Stimulated activated CD4-positive, alpha-beta T cell treated with anti-CD3 and anti-CD28 coated beads, Interleukin-15, amount 100 ng/mL, for 24 hours (primary cell): ENCODE measurements around the gene LZTFL1.
A peak's percentile ranks its signal among the peaks of the same experiment; 100 is the strongest.

Experiments used
- DNase-seq: peaks from one replicate; pipeline ENCODE4 v3.0.0-alpha.2; 2020

Gene LZTFL1, protein sequence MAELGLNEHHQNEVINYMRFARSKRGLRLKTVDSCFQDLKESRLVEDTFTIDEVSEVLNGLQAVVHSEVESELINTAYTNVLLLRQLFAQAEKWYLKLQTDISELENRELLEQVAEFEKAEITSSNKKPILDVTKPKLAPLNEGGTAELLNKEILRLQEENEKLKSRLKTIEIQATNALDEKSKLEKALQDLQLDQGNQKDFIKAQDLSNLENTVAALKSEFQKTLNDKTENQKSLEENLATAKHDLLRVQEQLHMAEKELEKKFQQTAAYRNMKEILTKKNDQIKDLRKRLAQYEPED

DNA sequence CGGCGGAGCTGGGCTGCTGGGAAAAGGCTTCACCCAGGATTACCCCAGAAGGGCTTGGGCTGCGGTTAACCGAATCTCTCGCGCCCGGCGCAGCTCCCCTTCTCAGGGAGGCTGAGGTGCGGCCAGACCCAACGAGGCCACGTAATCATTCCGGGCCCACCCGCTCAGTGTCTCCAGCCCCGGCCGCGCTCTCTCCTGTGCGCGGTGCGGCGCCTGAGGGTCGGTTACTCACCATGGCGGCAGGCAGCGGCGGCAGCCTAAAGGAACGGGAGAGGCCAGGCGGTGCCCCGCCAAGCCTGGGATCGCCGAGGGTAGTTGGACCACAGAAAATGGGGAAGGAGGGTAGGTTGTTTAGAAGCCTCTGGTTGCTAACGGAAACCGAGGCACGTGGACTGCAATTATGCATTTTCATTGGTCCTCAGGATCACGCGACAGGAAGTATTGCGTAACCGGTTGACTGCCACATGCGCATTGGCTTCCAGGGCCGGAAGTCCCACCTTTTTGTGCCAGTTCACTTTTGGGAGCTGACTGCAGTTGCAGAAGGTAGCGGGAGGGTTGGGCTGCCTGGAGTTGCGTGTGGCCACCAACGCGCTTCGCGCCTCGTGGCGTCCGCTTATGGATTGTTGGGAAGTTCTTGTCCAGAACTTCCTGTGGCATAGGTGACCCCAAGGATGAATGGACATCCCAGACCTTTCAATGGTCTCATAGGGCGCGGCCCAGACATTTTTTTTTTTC is at the start of gene LZTFL1:
TSS of gene LZTFL1 (minus strand) at position 363 of the 735 bp plus-strand sequence. CDS start at position 235, 128 bp downstream.
- peak; percentile 93 for DNase-seq

DNA sequence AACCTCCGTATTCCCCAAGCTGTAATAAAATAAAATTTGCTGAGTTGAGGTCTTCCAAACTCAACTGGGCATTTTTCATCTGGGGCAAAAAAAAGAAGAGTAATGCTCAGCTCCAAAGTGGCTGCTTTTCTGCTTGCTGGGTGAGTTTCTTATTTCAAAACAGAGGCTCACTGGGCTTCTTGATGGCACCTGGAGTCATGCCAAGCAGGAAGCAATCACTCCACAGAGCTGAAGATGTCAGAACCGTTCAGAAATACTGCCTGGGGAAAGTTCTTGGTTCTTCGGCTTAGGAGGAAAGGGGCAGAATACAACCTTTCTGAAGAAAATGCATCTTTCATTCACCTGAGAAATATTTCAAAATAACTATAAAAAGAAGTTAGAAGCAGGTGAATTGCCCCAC is 48.5 kb upstream of the LZTFL1 start:
- DNase-seq, result peak; percentile 23

DNA sequence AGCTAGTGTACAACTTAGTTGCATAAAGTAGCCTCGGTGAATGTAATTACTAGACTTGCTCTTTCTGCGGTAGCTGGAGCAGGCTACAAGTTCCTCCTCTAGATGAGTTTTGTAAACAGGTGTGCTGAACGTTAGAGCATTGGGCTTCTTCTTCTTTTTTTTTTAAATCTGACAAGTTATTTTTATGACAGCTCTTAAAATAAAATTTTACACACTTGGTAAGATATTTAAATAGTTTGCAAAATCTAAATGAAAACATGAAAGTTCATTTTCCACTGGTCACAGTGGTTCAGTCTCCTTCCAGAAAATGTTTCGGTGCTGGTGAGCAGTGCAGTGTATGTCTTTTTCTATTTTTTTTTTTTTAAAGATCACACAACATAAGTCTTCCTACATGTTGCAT is 47.4 kb upstream of the LZTFL1 start:
- no peak for DNase-seq

DNA sequence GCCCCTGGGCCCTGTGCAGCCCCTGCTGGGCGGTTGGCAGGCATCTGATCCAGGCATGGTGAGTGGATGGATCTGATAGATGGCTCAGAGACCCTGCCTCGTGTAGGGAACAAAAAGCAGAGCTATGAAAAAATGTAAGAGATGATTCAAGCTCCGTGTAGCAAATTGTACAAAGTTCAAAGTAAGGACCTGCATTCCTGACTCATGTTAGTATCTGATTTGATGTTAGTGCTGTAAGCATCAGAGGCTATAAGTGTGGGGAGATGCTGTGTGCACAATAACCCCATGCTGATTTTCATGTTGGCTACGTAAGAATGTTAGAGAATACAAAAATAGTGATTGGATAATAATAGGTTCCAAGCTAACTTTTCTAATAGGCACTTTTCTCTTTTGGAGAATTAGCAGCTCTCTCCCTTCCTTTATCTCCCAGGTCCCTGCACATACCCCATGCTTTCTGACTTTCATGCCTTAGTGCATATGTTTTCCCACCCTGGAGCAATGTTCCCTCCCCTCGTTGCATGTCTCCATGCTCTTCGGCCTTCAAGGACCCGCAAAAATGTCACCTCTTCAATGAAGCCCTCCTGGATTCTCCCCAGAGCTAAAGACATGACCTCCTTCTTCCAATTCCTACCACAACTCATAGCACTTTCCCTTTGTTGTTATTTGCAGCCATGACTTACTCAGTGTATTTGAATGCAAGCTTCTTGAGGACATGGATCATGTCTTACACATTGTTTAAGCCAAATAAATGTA is 46.0 kb upstream of the LZTFL1 start:
- DNase-seq, result no peak

DNA sequence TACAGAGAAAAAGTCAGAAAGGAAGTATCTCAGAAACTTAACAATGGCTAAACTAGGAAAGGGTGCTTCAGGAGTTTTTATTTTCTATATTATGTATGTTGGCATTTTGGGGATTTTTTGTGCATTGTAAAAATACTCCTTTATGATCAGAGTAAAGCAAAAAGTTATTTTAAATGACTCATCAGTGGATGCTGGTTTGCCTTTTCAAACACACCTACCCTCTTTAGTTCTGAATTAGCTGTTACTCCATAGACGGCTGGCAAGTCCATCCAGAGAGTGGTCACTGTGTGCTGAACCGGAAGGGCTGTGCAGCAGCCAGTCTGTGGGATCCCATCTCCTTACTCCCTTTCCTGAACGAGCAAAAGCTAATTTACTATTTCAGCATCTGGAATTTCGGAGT is 45.4 kb upstream of the LZTFL1 start:
- no peak for DNase-seq

DNA sequence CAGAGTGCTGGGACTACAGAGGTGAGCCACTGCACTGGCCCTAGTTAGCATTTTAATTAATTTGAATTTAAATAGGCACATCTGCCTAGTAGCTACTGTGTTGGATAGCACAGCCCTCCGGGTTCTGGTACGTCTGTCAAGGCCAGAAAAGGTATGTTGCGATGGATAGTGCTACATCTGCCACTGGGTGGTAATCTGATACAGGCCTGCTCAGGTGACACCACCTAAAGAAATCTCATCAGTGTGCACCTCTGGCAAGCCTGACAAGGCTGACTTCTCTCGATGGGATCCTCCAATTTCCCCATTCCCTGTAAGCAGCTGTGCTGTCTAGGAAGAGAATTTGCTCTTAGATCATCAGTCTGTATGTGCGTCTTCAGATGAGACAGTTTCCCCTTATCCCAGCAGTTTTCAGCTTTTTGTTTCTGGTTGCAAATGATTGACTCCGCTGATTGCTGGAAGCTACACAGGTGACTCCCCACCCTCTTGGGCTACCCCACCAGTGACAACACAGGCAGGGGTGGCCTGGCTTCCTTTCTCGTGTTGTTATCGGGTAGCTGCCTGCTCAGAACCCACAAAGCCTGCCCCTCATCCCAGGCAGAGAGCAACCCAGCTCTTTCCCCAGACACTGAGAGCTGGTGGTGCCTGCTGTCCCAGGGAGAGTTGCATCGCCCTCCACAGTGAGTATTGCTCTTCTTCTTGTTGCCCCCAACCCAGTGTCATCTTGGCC is 44.2 kb upstream of the LZTFL1 start, which contains the start of gene CCR9:
TSS of gene CCR9 (plus strand) at position 565 of the 727 bp plus-strand sequence. CDS start 8,391 bp downstream, outside the sequence.
- no peak for DNase-seq

DNA sequence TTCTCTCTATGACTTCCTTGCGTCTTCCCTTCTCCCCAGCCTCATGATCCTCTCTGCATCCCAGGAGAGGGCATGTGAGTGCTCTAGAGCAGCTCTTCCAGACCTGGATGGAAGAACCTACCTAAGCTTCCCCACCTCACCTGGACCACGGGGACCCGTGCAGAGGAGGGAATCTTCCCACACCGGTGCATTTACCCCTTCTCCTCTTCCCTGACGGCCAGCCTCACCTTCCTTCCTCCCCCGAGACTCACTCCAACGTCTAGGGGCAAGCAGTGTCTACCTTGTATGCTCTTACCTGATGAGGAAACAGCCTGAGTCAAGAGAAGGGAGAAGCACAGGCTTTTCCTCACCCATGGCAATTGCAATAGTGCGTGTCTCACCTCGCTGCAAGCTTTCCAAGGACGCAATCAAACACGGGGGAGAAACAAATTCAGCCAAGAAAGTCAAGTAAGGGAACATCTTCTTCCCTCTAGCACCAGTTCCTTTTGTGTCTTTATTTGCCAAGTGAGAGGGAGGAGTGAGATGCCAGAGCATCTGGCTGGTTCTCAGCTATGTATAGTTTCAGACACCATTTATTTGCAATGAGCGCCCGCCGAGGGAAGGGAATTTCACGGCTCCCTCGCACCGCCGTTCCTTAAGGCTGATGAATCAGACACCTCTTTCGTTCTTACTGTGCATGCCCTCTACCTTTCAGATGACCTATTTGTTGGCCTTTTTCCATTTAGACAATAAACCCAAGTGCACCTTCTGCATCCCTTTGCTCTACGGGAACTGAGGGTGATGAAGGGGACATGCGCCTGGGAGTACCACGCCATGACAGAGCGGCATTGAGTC is 42.7 kb upstream of the LZTFL1 start:
- peak; percentile 46 for DNase-seq

DNA sequence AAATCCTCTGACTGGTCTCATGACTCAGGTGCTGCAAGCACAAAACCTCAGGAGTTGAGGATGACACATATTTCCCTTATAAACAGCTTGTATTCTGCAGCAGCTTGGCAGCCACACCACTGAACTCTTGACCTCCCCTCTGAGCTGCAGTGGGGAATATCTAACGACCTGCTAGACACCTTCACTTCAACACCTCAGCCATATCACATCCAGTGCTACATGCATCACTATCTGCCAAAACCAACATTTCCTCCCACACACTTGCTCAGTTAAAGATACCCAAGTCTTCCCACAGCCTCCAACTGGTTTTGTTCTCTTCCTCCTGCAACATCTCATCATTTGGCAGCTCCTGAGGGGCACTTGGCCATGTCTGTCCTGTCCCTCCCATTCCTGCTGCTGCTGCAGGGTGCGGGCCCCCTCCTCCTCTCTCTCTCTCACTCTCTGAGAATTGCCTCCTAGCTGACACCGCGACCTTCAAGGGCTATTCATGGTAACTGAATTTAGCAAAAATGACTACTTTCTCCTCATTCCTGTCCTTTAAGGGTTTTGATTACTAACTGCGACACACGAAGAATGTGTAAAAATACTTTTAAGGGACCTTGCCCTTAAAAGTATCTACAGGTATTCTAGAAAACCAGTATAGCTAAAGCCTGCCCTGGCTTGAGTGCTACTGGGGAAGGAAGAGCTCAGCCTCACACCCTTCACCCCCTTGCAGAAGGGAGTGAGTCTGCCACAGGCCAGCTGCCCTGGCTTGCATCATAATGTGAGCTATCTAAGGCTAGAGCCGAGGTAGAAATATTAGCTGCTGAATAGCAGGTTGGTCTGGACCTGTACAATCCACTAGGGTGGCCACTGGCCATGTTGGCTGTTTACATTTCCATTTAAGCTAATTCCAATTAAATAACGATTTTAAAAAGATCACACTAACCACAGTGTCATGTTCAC is 39.4 kb upstream of the LZTFL1 start:
- DNase-seq, result peak; percentile 36

DNA sequence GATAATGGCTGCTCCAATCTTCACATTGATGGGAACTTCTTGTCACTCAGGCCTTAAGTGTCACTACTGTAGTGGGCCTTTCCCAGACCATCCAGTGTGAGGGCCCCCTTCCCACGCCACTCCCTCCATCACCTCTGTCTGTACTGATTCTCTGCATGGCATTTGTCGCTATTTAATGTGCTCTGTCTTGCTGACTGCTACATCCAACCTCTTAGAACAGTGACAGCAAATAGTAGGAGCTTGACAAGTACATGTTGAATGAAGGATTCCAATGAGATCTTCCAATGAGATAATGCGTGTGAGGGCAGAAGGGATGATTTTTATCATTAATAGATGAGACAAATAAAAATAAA is 38.8 kb upstream of the LZTFL1 start:
- DNase-seq, result no peak

DNA sequence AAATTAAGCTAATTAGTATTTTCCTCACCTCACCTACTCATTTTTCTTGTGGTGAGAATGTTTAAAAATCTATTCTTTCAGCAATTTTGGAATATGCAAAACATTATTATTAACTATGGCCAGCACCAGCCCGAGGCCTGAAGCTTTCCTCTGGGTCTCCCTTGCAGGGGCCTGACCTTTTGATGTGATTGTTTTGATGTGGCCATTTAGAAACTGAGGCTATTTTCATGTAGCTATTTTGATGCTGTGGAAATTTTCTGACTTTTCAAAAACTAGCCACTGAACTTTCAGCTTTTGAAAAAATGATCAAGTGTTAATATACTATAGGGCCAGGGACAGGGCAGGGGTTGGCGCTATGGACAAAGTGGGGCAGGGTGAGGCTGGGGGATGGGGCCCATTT is 36.2 kb upstream of the LZTFL1 start:
- DNase-seq, result no peak

DNA sequence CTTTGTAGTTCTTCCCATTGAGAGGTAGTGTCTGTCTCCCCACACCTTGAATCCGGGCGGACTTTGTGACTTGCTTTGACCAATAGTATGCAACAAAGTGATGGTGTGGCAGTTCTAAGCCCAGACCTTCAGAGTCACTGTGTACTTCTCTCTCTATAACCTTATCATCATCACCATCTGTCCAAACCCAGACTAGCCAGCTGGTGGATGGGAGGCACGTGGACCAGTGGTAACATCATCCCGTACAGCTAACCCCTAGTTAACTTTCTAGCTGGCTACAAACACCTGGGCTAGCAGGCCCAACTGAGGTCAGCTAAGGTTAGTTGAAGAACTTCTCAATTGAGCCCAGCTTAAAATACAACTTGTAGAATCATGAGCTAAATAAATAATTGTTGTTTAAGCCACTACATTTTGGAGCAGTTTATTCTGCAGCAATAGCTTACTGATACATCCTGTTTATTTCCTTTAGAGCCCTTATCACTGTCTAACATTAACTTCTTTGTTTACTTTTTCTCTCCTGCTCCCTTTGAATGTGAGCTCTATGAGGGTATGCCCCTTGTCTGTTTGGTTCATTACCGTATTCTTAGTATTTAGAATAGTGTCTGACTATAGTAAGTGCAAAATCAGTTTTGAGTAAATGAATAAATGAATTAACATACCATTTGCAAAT is 32.9 kb upstream of the LZTFL1 start:
- no peak for DNase-seq

DNA sequence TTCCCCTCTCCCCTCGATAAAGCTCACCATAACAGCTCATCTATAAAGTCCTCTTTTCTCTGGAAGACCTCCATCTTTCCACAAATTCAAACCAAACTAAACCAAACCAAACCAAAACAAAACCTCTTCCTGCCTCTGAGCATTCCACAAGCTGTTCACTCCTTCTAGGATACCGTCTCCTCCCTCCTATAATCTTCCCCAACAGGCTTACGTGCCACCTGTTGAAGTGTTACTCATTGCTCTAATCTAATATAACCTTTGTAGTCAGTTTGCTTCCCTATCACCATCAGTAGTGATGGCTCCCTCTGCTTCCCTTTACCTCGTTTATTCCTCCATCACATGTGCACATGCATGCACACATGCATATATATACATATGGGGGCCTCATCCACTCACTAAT is 31.7 kb upstream of the LZTFL1 start:
- no peak for DNase-seq

DNA sequence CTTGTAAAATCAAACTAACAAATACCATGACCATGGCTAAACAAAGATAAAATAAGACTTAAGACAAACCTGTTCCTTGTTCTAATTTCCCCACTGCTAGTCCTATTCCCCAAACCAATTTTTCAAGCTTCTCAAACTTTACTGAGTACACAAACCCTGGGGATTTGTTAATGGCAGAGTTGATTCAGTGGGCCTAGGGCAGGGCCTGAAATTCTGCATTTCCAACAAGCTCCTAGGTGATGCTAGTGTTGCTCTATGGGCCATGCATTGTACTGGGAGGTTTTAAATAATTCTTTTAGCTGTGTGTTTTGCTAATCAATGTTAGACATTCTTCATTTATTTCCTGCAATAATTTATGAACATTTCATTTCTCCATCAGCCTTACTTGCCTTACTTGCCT is 31.1 kb upstream of the LZTFL1 start:
- DNase-seq, result no peak

DNA sequence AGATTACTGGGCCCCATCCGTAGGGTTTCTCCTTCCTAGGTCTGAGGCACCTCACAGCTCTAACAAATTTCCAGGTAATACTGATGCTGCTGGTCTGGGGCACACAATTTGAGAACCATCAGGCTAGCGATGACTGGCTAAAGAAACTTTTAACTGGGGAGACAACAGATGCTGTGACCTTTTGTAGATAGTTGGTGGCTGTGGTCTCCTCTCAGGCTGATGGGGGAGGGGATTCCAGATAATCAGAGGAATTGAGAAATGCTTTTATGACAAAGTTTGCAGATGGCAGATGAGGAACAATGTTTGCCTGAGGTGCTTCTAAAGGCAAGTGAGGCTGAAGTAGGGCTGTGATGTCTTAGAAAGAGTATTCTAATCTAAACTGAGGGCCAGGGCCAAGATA is 30.6 kb upstream of the LZTFL1 start:
- no peak for DNase-seq

DNA sequence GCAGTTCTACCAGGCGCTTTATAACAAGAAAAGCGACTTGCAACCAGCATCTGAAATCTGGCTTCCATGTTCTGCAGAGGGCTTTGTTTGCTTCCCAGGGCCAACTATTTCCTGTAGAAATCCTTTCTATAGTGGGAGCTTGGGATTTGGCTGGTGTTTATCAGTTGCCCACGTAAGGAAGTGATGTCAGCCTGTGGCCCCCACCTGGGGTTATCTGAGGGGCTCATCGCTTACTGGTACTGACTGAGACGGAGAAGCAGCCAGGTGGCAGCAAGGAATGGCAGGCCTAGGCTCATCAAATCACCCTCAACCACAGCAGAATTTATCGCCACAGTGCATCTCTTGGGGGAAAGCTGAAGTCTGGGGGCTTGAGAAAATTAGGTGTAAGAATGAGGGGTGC is 29.9 kb upstream of the LZTFL1 start:
- DNase-seq, result no peak

DNA sequence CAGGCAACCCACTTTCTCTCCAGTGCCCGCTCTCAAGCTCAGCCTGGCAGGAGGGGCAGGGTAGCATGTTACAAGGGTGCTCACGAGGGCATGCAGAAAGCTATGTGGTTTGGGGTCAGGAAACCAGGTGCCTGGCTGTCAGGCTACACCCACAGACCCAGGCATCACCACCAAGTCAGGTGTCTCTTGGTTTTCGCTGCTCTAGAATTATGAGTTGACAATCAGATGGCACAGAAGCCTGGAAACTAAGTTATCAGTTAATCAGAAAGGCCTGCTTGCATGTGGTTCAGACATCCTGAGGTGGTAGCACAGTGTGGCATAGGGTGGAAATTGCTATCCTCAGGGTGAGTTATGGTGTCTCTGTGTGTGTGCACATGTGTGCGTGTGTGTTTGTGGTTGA is 28.2 kb upstream of the LZTFL1 start:
- DNase-seq, result peak; percentile 48

DNA sequence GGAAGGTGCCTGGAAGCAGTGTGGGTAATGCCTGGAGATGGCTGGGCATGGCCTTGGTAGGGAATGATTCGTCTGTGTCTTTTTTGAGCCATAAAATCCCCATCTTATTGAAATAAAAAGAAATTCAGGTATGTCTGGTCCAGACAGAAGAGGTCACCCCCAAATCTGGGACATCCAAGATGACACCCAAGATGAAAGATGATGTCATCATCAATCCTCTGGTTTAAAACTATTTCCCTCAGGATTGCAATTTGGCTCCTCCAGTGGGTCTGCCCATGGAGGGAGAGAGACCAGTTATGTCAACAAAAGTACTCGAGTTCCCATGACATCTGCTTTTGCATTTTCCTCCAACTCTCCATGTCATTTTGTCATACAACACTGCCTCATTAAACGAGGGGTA is 27.7 kb upstream of the LZTFL1 start:
- DNase-seq, result no peak

DNA sequence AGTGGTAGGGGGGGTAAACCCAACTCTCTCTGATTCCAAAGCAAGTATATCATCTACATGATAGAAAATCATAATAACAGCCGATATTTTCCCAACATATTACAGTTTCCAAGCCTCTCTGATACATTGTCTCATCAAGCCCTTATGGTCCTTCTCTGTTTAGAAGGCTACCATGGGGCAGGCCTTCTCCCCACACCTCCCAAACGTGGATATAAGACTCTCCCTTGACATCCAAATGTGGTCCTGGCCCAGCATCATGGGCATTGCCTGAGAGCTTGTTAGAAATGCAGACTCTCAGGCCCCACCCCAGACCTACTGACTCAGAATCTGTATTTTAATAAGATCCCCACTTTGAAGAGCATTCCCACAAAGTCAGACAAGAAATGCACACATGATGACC is 26.7 kb upstream of the LZTFL1 start:
- DNase-seq, result no peak

DNA sequence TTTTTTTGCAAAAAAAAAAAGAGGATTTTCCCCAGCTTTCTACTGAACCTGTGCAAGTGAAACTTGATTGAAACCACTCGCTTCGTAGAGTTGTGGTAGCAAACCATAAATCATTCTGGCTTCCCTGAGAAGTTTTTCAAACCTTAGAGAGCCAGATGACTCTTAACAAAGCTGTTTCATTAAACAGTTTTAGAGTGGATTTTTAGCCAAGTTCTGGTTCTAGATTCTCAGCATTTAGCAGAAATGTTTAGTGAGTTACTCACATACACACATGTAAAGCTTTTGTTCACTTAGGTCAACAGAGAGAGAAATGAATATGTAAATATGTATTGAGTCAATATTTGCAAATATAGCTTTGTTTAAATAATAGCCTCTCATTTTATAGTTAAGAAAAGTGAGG is 26.3 kb upstream of the LZTFL1 start:
- no peak for DNase-seq

DNA sequence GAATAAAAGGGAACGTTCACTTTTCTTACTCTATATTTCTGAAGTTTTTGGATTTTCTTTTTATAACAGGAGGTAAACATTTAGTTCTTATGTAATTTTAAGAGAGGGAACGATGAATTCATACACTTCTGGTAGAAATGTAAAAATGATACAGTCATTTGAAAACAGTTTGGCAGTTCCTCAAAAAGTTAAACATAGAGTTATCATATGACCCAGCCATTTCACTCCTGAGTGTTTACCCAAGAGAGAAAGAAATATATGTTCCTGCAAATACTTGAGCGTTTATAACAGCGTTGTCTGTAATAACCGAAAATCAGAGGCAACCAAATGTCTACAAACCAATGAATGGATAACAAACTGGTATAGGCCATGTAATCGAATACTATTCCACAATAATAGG is 23.6 kb upstream of the LZTFL1 start:
- no peak for DNase-seq
